Calu3 (cell line): ENCODE data around the gene ADAM19. TPM values are rescaled to one million over a fixed set of nuclear protein-coding genes. Genes with fewer than 3 reads are reported as not detected.

Experiments used
- BruUV-seq: library from RNA; stranded (reverse); fragments of 400-500 nt; replicated peaks from 2 replicates; lab custom pipeline; 2021; lab: Mats Ljungman, UMichigan
- CTCF ChIA-PET: fragments of 300-600 bp; sonication (Branson Sonifier 250); formaldehyde crosslinking; loops from one replicate; lab custom pipeline; 2022; ENCODE audit warnings: antibody characterized with exemption; lab: Charles Lee
- DNase-seq: peaks from one replicate; pipeline ENCODE4 v3.0.0; 2022
- H3K27ac Mint-ChIP-seq: one replicate; pipeline ENCODE4 v1.8.0; 2022; ENCODE audit warnings: mixed read lengths; ENCODE audit not compliant: unreplicated experiment
- H3K27me3 Mint-ChIP-seq: one replicate; pipeline ENCODE4 v1.8.0; 2022; ENCODE audit warnings: mixed read lengths; ENCODE audit not compliant: unreplicated experiment
- H3K36me3 Mint-ChIP-seq: one replicate; pipeline ENCODE4 v1.8.0; 2022; ENCODE audit warnings: mild to moderate bottlenecking, moderate library complexity, mixed read lengths; ENCODE audit not compliant: insufficient read depth, unreplicated experiment
- H3K4me1 Mint-ChIP-seq: one replicate; pipeline ENCODE4 v1.8.0; 2022; ENCODE audit warnings: mild to moderate bottlenecking, low read depth, mixed read lengths; ENCODE audit not compliant: unreplicated experiment
- H3K4me3 Mint-ChIP-seq: one replicate; pipeline ENCODE4 v1.8.0; 2022; ENCODE audit warnings: mild to moderate bottlenecking, low read depth, moderate library complexity, mixed read lengths; ENCODE audit not compliant: unreplicated experiment
- H3K9me3 Mint-ChIP-seq: one replicate; pipeline ENCODE4 v1.8.0; 2022; ENCODE audit warnings: low read depth, mixed read lengths; ENCODE audit not compliant: unreplicated experiment
- intact Hi-C: fragments of 100-400 bp; cut with micrococcal nuclease; formaldehyde crosslinking; loops from one replicate; pipeline ENCODE4 v1.10.0; 2022; ENCODE audit not compliant: unreplicated experiment
- total RNA-seq: library from RNA; stranded (reverse); gene quantifications from 2 replicates; pipeline ENCODE4 v1.2.3, GENCODE V29; 2022
- TF ChIP-seq, protein P1 (sequence below): fragments of 200-600 bp; IDR thresholded peaks from one replicate; pipeline ENCODE4 v1.8.0; 2022; ENCODE audit warnings: antibody characterized with exemption; ENCODE audit not compliant: unreplicated experiment

The ADAM19 gene
- total RNA-seq, 1 experiment from 2014 or later, result 16.2 TPM

DNA sequence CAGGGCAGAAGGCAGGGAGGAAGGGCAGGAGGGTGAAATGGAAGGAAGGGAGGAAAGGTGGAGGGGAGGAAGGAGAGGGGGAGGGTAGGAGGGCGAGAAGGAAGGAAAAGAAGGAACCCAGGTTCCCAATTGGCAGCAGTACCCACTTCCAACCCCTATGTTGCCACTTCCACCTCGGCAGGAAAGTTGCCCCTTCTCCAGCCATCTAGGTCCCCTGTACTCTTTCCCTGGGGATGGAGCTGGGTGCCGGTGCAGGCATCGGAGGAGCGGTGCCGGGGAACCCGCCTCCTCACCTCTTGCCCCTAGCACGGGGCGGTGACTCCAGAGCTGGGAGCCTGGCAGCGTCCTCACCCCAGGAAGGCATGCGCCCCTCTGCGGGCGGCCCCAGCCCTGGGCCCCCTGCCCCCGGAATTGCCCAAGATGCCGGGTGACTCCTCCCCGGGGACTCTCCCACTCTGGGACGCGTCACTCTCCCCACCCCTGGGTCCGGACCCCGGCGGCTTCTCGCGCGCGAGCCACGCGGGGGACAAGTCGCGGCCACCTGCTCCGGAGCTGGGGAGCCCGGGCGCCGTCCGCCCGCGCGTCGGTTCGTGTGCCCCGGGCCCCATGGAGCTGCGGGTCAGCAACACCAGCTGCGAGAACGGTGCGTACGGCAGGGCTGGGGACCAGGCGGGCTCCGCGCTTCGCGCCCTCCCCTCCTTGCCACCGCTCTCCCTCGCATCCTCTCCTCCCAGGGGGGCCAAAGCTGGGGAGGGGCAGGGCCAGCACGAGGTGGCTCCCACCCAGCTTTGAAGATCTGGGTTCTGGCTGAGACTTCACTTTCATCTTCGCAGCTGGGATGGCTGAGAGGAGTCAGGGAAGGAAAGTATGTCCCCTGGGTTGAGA lies 115.6 kb downstream of the ADAM19 start, which contains the start of gene NIPAL4:
NIPAL4 (plus strand) TSS at position 499 of the 885 bp plus-strand sequence; CDS start at position 607, 108 bp downstream.
- Mint-ChIP-seq H3K36me3 (peaks cover 17% of the 10 kb centered on the region), H3K4me3 (peak within 1 kb of the TSS; percentile 70), H3K27me3 (no peaks in the 10 kb centered on the region), H3K27ac (peak within 1 kb of the TSS; percentile 30), H3K9me3 (no peaks in the 10 kb centered on the region), H3K4me1 (peaks cover 16% of the 10 kb centered on the region)
- CTCF ChIA-PET, result interaction anchor here (0.6 to 1.8 kb wide), 5 partner anchors 8 to 52 kb away, joined by 3 to 5 read pairs (median 3); no protein-coding TSS in a partner anchor
- intact Hi-C loops, result no loop called here
- BruUV-seq, result no TSS peak
- DNase-seq, result peak; percentile 59
- TF ChIP-seq, protein P1, sequence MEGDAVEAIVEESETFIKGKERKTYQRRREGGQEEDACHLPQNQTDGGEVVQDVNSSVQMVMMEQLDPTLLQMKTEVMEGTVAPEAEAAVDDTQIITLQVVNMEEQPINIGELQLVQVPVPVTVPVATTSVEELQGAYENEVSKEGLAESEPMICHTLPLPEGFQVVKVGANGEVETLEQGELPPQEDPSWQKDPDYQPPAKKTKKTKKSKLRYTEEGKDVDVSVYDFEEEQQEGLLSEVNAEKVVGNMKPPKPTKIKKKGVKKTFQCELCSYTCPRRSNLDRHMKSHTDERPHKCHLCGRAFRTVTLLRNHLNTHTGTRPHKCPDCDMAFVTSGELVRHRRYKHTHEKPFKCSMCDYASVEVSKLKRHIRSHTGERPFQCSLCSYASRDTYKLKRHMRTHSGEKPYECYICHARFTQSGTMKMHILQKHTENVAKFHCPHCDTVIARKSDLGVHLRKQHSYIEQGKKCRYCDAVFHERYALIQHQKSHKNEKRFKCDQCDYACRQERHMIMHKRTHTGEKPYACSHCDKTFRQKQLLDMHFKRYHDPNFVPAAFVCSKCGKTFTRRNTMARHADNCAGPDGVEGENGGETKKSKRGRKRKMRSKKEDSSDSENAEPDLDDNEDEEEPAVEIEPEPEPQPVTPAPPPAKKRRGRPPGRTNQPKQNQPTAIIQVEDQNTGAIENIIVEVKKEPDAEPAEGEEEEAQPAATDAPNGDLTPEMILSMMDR, result no peak

DNA sequence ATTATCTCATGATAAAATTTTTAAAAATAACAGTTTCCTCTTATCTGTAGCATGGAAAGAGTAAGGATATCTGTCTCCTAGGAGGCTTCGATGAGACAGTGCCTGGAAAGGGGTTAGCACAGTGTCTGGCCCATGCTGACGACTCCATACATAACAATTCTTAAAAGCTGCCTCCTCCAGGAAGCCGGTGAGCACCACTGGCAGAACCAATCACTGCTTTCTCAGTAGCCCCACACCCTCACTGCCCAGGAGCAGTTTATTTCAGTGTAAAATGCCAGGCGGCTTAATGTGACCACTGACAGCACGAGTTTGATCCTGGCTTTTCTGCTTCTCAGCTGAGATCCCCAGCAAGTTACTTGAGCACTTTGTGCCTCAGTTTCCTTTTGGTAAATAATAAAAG lies 116.7 kb downstream of the ADAM19 start:
- CTCF ChIA-PET, result interaction anchor here (1.8 kb wide), 1 partner anchor 11 kb away, joined by 5 read pairs; no protein-coding TSS in a partner anchor
- Mint-ChIP-seq H3K27me3 (no peaks in the 10 kb centered on the region), H3K4me3 (no peak overlapping the region), H3K4me1 (peaks cover 4% of the 10 kb centered on the region), H3K36me3 (peaks cover 12% of the 10 kb centered on the region), H3K27ac (no peak overlapping the region), H3K9me3 (no peaks in the 10 kb centered on the region)
- intact Hi-C loops, result no loop called here
- TF ChIP-seq, protein P1, result no peak
- DNase-seq, result no peak
- no TSS peak for BruUV-seq

DNA sequence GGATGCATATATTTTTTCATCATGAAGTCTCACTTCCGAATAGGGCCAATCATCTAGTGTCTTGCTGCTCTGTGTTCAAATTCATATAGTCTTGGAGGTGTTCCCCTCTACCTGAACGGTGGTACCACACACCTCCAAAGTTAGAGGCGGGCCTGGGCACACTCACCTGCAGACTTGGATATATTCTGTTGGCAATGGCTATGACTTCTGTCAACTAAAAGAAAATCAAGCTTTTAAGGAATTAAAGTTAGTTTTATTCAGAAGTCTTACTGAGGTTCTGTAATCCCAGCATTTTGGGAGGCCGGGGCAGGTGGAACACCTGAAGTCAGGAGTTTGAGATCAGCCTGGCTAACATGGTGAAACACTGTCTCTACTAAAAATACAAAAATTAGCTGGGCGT lies 118.2 kb downstream of the ADAM19 start:
- no peak for DNase-seq
- no TSS peak for BruUV-seq
- CTCF ChIA-PET, result interaction anchor here (0.6 kb wide), 2 partner anchors 54 to 134 kb away, joined by 3 to 6 read pairs; no protein-coding TSS in a partner anchor
- TF ChIP-seq, protein P1, result no peak
- Mint-ChIP-seq H3K36me3 (peaks cover 12% of the 10 kb centered on the region), H3K4me1 (no peaks in the 10 kb centered on the region), H3K4me3 (no peak overlapping the region), H3K27me3 (no peaks in the 10 kb centered on the region), H3K9me3 (no peaks in the 10 kb centered on the region), H3K27ac (no peak overlapping the region)
- intact Hi-C loops, result no loop called here

DNA sequence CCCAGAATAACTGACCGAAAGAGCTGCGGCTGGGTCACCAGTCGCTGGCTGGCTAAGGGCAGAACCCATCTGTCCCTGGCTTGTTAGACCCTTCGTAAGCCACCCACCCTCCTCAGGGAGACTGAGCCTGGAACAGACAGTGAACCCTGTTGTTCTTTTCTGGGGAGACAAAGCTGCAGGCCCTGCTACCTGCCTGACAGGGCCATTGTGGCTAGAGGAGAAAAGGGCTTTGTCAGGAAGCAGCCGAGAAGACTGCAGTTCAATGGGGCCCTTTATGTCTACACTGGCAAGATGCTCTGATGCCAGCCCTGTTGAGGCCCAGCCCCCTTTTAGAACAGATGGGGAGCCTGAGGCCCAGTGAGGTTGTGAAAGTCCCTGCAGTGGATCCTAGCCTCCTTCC lies 119.3 kb downstream of the ADAM19 start:
- CTCF ChIA-PET, result interaction anchor here (0.8 kb wide), 1 partner anchor 67 kb away, joined by 3 read pairs; no protein-coding TSS in a partner anchor
- no peak for DNase-seq
- no peaks in the 10 kb centered on the region for H3K4me1 Mint-ChIP-seq
- TF ChIP-seq, protein P1, result no peak
- no peaks in the 10 kb centered on the region for H3K9me3 Mint-ChIP-seq
- no TSS peak for BruUV-seq
- H3K27ac Mint-ChIP-seq, result no peak overlapping the region
- intact Hi-C loops, result no loop called here
- H3K4me3 Mint-ChIP-seq, result no peak overlapping the region
- H3K36me3 Mint-ChIP-seq, result peaks cover 12% of the 10 kb centered on the region
- H3K27me3 Mint-ChIP-seq, result no peaks in the 10 kb centered on the region
